Heart right ventricle (tissue), 16 donors: ENCODE data around the gene TBX1. TPM values are rescaled to one million over a fixed set of nuclear protein-coding genes. Genes with fewer than 3 reads are reported as not detected.

ENCODE experiments used
- ATAC-seq, 8 donors: fragments of 200-7000 bp; cut with Tn5 transposase; one replicate each; pipeline ENCODE4 v1.9.1; 2020; ENCODE audit warnings: mild to moderate bottlenecking in 8 of 8, moderate library complexity in 8 of 8, moderate number of reproducible peaks in 1 of 8
- DNase-seq, 2 donors: peaks; one replicate each; pipeline ENCODE4 v3.0.0-alpha.2; 2020
- H3K27ac ChIP-seq, 10 donors: fragments of 200-600 bp; sonication (generic) in 2 of 10; one replicate each; pipeline versions ENCODE4 v1.5.0 to v1.8.0; 2020 to 2022; ENCODE audit warnings: mild to moderate bottlenecking in 3 of 10
- H3K27me3 ChIP-seq, 7 donors: fragments of 200-600 bp; one replicate each; pipeline ENCODE4 v1.8.0; 2021 to 2022; ENCODE audit warnings: mild to moderate bottlenecking in 2 of 7
- H3K36me3 ChIP-seq, 9 donors: fragments of 200-600 bp; sonication (generic) in 1 of 9; one replicate each; pipeline versions ENCODE4 v1.5.0 to v1.8.0; 2020 to 2022; ENCODE audit warnings: mild to moderate bottlenecking in 2 of 9
- H3K4me1 ChIP-seq, 9 donors: fragments of 200-600 bp; sonication (generic) in 1 of 9; one replicate each; pipeline versions ENCODE4 v1.5.0 to v1.8.0; 2020 to 2022; ENCODE audit warnings: mild to moderate bottlenecking in 4 of 9
- H3K4me3 ChIP-seq, 10 donors: fragments of 200-600 bp; sonication (generic) in 2 of 10; one replicate each; pipeline versions ENCODE4 v1.5.0 to v1.8.0; 2020 to 2022; ENCODE audit warnings: mild to moderate bottlenecking in 7 of 10, moderate library complexity in 2 of 10
- H3K9me3 ChIP-seq, 11 donors: fragments of 200-600 bp in 10 of 11; sonication (generic) in 2 of 11; one replicate each; pipeline versions ENCODE4 v1.5.0 to v1.8.0; 2013 to 2022; ENCODE audit warnings: mild to moderate bottlenecking in 2 of 11, control low read depth in 1 of 11, moderate library complexity in 1 of 11
- CTCF ChIP-seq, 9 donors: fragments of 200-600 bp; sonication (generic) in 2 of 9; IDR thresholded peaks; one replicate each; pipeline versions ENCODE4 v1.5.0 to v1.8.0; 2021 to 2022; ENCODE audit warnings: antibody characterized with exemption in 9 of 9, mild to moderate bottlenecking in 5 of 9, moderate library complexity in 1 of 9
- WGBS, 2 donors: extraction: QIAGEN DNeasy Blood & Tissue Kit; methylation state at CpG; one replicate each; pipeline ENCODE4 v1.1.7; 2013; ENCODE audit warnings: inconsistent platforms in 1 of 2; 5-methylcytosine and 5-hydroxymethylcytosine counted together
- intact Hi-C, 10 donors: fragments of 100-400 bp; cut with DNase I; formaldehyde crosslinking; loops; one replicate each; pipeline versions ENCODE4 v1.11.1 to v1.14.2; 2022
- polyA plus RNA-seq, 2 donors: library from polyadenylated mRNA; stranded (reverse); fragments of 200-250 nt; gene quantifications; one replicate each; pipeline ENCODE4 v1.2.3, GENCODE V29; 2013
- total RNA-seq, 10 donors: library from RNA; stranded (reverse); fragmentation: NEBNext Ultra II Directional in 3 of 10; extraction: Animal tissue kit (Norgen Biotek cat#: 25700) in 3 of 10; gene quantifications; one replicate each; pipeline versions ENCODE4 v1.2.1 to v1.2.4, GENCODE V29; 2021 to 2023
- donor health status: Arrhythmogenic right ventricular cardiomyopathy.
- donor health status: ischemic (EF 13 %, LVEDD 7.1; RV severe dilation, severe dysfunction).
- donor health status: healthy with polysubstance abuse.
- donor health status: DM: no; HTN: yes; CAD: no.
- donor health status: DM: no; HTN: no; CAD: no.
- donor health status: ischemic (EF 25% LVEDD 6.9; RV normal size, moderate dysfunction).
- donor health status: ischemic (EF 25% LVEDD 5.7; RV mildly dilated, moderate dysfunction).
- donor health status: healthy.
- donor health status: DM: yes; HTN: yes; CAD: no.
- donor health status: Ischemic cardiomyopathy.
- donor health status: ischemic (EF 35%, LVEDD 5.7; RV mildly dilated, moderate dysfunction).
- donor health status: nonischemic (EF 11% LVEDD 7.7; RV severe dilation, severe dysfunction).
- donor health status: DM: yes; HTN: yes; CAD: no.
- donor health status: PGD.
- donor health status: ischemic (EF 29% LVEDD 5.4; RV normal size, mild dysfunction).
- donor health status: nonischemic (EF 23%, LVEDD 6.1; RV moderate dilation, normal function).

Gene TBX1
- total and polyA plus RNA-seq, 12 donors: 0.53 to 1.8 (median 0.98) TPM

- H3K4me3 ChIP-seq: no peak overlapping the region
- intact Hi-C loops: loop anchor here in 1 of 10 donors (2.0 kb wide), 1 partner anchor 183 kb away; no protein-coding TSS in a partner anchor
- ATAC-seq (no peak), DNase-seq (no peak)
- H3K9me3 ChIP-seq: no peaks in the 10 kb centered on the region
- WGBS, 2 donors: 59 to 65% methylated on average over 61 of the region's 61 CpGs
- peaks cover 0 to 39% (median 27%) of the 10 kb centered on the region in 7 donors for H3K27me3 ChIP-seq
- H3K27ac ChIP-seq: no peak overlapping the region
- H3K4me1 ChIP-seq: peaks cover 11 to 26% (median 22%) of the 10 kb centered on the region in 9 donors
- no peak for TF ChIP-seq CTCF (IDR thresholded peaks at IDR 0.05)
- H3K36me3 ChIP-seq: peaks cover 0 to under 1% (median 0%) of the 10 kb centered on the region in 9 donors
Measured at GRCh38 chr22:19727310-19728150, 33.0 kb upstream of the TBX1 start.

GRCh38 chr22:19728271-19728670, 32.3 kb upstream of the TBX1 start:
- no peaks in the 10 kb centered on the region for H3K36me3 ChIP-seq
- intact Hi-C loops: loop anchor here in 1 of 10 donors (2.0 kb wide), 1 partner anchor 183 kb away; no protein-coding TSS in a partner anchor
- peaks cover 5 to 18% (median 14%) of the 10 kb centered on the region in 9 donors for H3K4me1 ChIP-seq
- H3K4me3 ChIP-seq: no peak overlapping the region
- WGBS, 2 donors: 71 to 78% methylated on average over 6 of the region's 6 CpGs
- no peaks in the 10 kb centered on the region for H3K9me3 ChIP-seq
- no peak for DNase-seq
- no peak for TF ChIP-seq CTCF (IDR thresholded peaks at IDR 0.05)
- ATAC-seq: no peak
- H3K27me3 ChIP-seq: peaks cover 0 to 32% (median 20%) of the 10 kb centered on the region in 7 donors
- no peak overlapping the region for H3K27ac ChIP-seq

GRCh38 chr22:19728836-19729235, 31.7 kb upstream of the TBX1 start:
- no peak for DNase-seq
- intact Hi-C loops: loop anchor here in 1 of 10 donors (2.0 kb wide), 1 partner anchor 182 kb away; no protein-coding TSS in a partner anchor
- Histone ChIP-seq H3K4me1 (peaks cover 0 to 13% (median 9%) of the 10 kb centered on the region in 9 donors), H3K9me3 (no peaks in the 10 kb centered on the region), H3K27ac (no peak overlapping the region), H3K36me3 (no peaks in the 10 kb centered on the region), H3K4me3 (no peak overlapping the region), H3K27me3 (peaks cover 0 to 26% (median 14%) of the 10 kb centered on the region in 7 donors)
- TF ChIP-seq CTCF (IDR thresholded peaks at IDR 0.05): no peak
- whole genome bisulfite sequencing, 2 donors: 73 to 74% methylated on average over 10 of the region's 10 CpGs
- ATAC-seq: no peak

- Histone ChIP-seq H3K4me1 (peaks cover 0 to 11% (median 9%) of the 10 kb centered on the region in 9 donors), H3K4me3 (no peak overlapping the region), H3K9me3 (no peaks in the 10 kb centered on the region), H3K36me3 (no peaks in the 10 kb centered on the region), H3K27ac (no peak overlapping the region), H3K27me3 (peaks cover 0 to 20% (median 8%) of the 10 kb centered on the region in 7 donors)
- DNase-seq (no peak), ATAC-seq (no peak)
- intact Hi-C loops: loop anchor here in 1 of 10 donors (2.0 kb wide), 1 partner anchor 181 kb away; no protein-coding TSS in a partner anchor
- no peak for TF ChIP-seq CTCF (IDR thresholded peaks at IDR 0.05)
- WGBS, 2 donors: 77 to 86% methylated on average over 9 of the region's 9 CpGs
Measured at GRCh38 chr22:19729507-19729906, 31.1 kb upstream of the TBX1 start.
